Progenitor cell of endocrine pancreas (in vitro differentiated cells): ENCODE data around the gene CZIB. TPM values are rescaled to one million over a fixed set of nuclear protein-coding genes. Genes with fewer than 3 reads are reported as not detected.

Experiments used
- DNase-seq: peaks from one replicate; pipeline ENCODE4 v3.0.0; 2021; ENCODE audit warnings: low spot score; ENCODE audit not compliant: unreplicated experiment
- H3K27ac Mint-ChIP-seq: 2 replicates; pipeline ENCODE4 v1.8.0; 2021; ENCODE audit warnings: mild to moderate bottlenecking, moderate library complexity, mixed read lengths
- H3K27me3 Mint-ChIP-seq: 2 replicates; pipeline ENCODE4 v1.8.0; 2021; ENCODE audit warnings: mixed read lengths
- H3K36me3 Mint-ChIP-seq: 2 replicates; pipeline ENCODE4 v1.8.0; 2022; ENCODE audit warnings: mixed read lengths; ENCODE audit not compliant: insufficient read depth
- H3K4me1 Mint-ChIP-seq: 2 replicates; pipeline ENCODE4 v1.8.0; 2021; ENCODE audit warnings: low read depth, mixed read lengths
- H3K4me3 Mint-ChIP-seq: 2 replicates; pipeline ENCODE4 v1.8.0; 2021; ENCODE audit warnings: low read depth, mild to moderate bottlenecking, moderate library complexity, mixed read lengths
- H3K9me3 Mint-ChIP-seq: 2 replicates; pipeline ENCODE4 v1.8.0; 2021; ENCODE audit warnings: low read depth, mixed read lengths
- total RNA-seq: library from RNA; stranded (reverse); gene quantifications from 2 replicates; pipeline ENCODE4 v1.2.1, GENCODE V29; 2021
- TF ChIP-seq, protein P1 (sequence below): fragments of 200-600 bp; sonication (generic); IDR thresholded peaks from one replicate; pipeline ENCODE4 v1.5.0; 2021; ENCODE audit warnings: antibody characterized with exemption, mild to moderate bottlenecking; ENCODE audit not compliant: unreplicated experiment

The CZIB gene
- total RNA-seq, 1 donor from 2014 or later, result 61.0 TPM

DNA sequence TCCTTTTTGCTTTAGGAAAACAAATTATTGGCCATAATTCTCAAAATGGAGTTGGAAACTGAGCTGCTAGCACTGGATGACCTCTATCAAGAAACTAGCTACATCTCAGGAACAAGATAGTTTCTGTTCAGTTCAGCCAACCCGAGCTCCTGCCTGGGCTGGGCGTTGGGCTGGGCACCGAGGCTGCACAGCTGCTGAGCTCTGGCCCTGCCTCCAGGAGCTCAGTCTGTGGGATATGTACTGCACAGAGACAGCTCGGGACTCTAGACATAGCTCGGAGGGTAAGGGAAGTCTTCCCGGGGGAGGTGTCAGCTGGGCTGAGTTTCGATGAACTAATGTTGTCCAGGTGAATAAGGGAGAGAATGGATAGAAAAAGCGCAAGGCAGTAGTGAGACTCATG, 53.5 kb downstream of the CZIB start:
- DNase-seq, result no peak
- no peak overlapping the region for H3K4me3 Mint-ChIP-seq
- peaks cover 69% of the 10 kb centered on the region for H3K27me3 Mint-ChIP-seq
- TF ChIP-seq, protein P1, sequence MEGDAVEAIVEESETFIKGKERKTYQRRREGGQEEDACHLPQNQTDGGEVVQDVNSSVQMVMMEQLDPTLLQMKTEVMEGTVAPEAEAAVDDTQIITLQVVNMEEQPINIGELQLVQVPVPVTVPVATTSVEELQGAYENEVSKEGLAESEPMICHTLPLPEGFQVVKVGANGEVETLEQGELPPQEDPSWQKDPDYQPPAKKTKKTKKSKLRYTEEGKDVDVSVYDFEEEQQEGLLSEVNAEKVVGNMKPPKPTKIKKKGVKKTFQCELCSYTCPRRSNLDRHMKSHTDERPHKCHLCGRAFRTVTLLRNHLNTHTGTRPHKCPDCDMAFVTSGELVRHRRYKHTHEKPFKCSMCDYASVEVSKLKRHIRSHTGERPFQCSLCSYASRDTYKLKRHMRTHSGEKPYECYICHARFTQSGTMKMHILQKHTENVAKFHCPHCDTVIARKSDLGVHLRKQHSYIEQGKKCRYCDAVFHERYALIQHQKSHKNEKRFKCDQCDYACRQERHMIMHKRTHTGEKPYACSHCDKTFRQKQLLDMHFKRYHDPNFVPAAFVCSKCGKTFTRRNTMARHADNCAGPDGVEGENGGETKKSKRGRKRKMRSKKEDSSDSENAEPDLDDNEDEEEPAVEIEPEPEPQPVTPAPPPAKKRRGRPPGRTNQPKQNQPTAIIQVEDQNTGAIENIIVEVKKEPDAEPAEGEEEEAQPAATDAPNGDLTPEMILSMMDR, result no peak
- H3K9me3 Mint-ChIP-seq, result no peaks in the 10 kb centered on the region
- peaks cover 3% of the 10 kb centered on the region for H3K4me1 Mint-ChIP-seq
- no peaks in the 10 kb centered on the region for H3K36me3 Mint-ChIP-seq
- no peak overlapping the region for H3K27ac Mint-ChIP-seq

DNA sequence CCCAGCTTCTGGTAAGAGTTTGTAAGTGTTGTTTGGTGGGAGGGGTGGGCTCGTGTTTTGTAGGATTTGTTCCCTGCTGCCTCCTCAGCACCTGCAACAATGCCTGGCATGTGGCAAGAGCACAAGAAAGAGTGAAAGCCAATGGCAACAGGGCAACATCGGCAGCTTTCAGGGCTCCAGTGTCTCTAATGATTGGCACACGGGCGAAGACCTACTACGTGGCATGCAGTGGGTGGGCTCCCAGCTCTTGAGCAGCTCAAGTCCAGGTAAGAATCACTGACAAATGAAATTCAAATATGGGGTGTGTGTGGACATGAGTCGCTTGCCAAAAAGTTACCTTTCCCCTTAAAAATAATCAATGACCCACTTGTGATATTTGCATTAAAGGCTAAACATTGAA, 54.1 kb downstream of the CZIB start:
- H3K27me3 Mint-ChIP-seq, result peaks cover 64% of the 10 kb centered on the region
- H3K36me3 Mint-ChIP-seq, result no peaks in the 10 kb centered on the region
- no peak overlapping the region for H3K4me3 Mint-ChIP-seq
- TF ChIP-seq, protein P1, result no peak
- H3K4me1 Mint-ChIP-seq, result peaks cover 3% of the 10 kb centered on the region
- H3K27ac Mint-ChIP-seq, result no peak overlapping the region
- no peak for DNase-seq
- H3K9me3 Mint-ChIP-seq, result no peaks in the 10 kb centered on the region

DNA sequence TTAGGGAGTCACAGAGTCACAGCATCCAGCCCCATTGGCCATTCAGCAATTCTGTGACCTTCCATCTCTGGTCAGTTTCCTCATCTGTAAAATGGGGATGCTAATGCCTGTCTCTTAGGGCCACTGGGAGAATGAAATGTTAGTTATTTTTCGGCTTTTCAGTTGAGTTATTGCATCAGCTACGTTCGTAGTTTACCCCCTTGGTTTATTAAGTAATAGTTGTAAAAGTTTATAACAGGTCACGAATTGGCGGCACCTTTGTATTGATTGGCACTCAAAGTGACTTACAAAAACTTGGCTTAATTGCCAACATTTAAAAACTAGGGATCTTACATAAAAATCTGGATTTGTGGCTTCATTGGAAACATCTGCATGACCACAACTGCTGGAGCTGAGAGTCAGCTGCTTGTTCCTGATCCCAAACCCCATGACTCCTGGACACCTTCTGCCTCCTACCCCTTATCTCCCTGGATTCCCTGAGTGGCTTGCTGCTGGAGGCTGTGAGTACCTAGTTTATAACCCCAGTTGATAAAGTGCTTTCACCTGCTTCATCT, 54.9 kb downstream of the CZIB start:
- TF ChIP-seq, protein P1, result no peak
- Mint-ChIP-seq H3K27ac (no peak overlapping the region), H3K27me3 (peaks cover 60% of the 10 kb centered on the region), H3K4me3 (no peak overlapping the region), H3K4me1 (peaks cover 3% of the 10 kb centered on the region), H3K9me3 (no peaks in the 10 kb centered on the region), H3K36me3 (no peaks in the 10 kb centered on the region)
- DNase-seq, result no peak

Other genes starting within 250 kb of the CZIB start
- 0.26 and 0.38 TPM in 2 replicates for gene PODN, start 158.4 kb downstream of the CZIB start, total RNA-seq
- gene SLC1A7, start 78.0 kb downstream of the CZIB start, total RNA-seq, result not detected in 2 replicates
- 21.7 and 21.9 TPM in 2 replicates for gene CPT2, start 23.8 kb downstream of the CZIB start, total RNA-seq
- 67.3 and 71.1 TPM in 2 replicates for gene MAGOH, start 17.9 kb upstream of the CZIB start, total RNA-seq
- gene LRP8, start 107.4 kb upstream of the CZIB start, total RNA-seq, result 4.4 and 5.2 TPM in 2 replicates
- not detected in 2 replicates for gene DMRTB1, start 238.8 kb upstream of the CZIB start, total RNA-seq